Omental fat pad (tissue), 4 donors: ENCODE data around the gene ABHD12. TPM values are rescaled to one million over a fixed set of nuclear protein-coding genes. Genes with fewer than 3 reads are reported as not detected.

Experiments
- ATAC-seq: fragments of 150-250 bp; one replicate; pipeline ENCODE4 v1.9.1; 2016; ENCODE audit warnings: mild to moderate bottlenecking, moderate library complexity; ENCODE audit not compliant: low FRiP score
- DNase-seq: peaks from one replicate; pipeline ENCODE4 v3.0.0-alpha.2; 2019; ENCODE audit warnings: low spot score
- total RNA-seq, 4 donors: library from RNA; depleted of rRNA; stranded (reverse); fragments of >200 nt; gene quantifications; one replicate each; pipeline ENCODE4 v1.1.0, GENCODE V29; 2016
- TF ChIP-seq, protein P1 (sequence below), 3 donors: fragments of 450-650 bp; IDR thresholded peaks; one replicate each; pipeline ENCODE4 v1.5.1; 2016 to 2017; ENCODE audit warnings: antibody characterized with exemption in 3 of 3, mild to moderate bottlenecking in 3 of 3, moderate library complexity in 2 of 3

ABHD12 gene
- total RNA-seq, 4 donors from 2014 or later, result 30.3 to 46.3 (median 38.4) TPM

DNA sequence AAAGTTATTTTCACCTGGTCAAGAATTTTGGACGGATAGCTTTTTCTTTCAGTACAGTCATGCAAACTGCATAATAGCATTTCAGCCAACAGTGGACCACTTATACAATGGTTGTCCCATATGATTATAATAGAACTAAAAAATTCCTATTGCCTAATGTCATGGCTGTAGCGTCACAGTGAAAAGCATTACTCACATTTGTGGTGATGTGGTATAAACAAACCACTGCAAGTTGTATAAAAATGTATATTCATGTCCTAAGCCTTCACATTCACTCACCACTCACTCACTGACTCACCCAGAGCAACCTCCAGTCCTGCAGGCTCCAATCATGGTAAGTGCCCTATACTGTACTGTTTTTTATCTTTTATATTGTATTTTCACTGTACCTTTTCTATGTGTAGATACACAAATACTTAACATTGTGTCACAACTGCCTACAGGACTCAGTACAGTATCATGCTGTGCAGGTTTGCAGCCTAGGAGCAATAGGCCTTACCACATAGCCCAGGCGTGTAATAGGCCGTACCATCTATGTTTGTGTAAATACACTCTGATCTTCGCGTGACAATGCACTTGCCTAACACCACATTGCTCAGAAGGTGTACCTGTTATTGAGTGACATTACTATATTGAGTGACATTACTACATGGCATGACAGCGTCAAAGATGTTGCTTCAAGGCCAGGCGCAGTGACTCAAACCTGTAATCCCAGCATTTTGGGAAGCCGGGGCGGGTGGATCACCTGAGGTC is 17.9 kb downstream of the ABHD12 start:
- TF ChIP-seq, protein P1, sequence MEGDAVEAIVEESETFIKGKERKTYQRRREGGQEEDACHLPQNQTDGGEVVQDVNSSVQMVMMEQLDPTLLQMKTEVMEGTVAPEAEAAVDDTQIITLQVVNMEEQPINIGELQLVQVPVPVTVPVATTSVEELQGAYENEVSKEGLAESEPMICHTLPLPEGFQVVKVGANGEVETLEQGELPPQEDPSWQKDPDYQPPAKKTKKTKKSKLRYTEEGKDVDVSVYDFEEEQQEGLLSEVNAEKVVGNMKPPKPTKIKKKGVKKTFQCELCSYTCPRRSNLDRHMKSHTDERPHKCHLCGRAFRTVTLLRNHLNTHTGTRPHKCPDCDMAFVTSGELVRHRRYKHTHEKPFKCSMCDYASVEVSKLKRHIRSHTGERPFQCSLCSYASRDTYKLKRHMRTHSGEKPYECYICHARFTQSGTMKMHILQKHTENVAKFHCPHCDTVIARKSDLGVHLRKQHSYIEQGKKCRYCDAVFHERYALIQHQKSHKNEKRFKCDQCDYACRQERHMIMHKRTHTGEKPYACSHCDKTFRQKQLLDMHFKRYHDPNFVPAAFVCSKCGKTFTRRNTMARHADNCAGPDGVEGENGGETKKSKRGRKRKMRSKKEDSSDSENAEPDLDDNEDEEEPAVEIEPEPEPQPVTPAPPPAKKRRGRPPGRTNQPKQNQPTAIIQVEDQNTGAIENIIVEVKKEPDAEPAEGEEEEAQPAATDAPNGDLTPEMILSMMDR (IDR thresholded peaks at IDR 0.05), result no peak
- DNase-seq, result no peak
- no peak for ATAC-seq

DNA sequence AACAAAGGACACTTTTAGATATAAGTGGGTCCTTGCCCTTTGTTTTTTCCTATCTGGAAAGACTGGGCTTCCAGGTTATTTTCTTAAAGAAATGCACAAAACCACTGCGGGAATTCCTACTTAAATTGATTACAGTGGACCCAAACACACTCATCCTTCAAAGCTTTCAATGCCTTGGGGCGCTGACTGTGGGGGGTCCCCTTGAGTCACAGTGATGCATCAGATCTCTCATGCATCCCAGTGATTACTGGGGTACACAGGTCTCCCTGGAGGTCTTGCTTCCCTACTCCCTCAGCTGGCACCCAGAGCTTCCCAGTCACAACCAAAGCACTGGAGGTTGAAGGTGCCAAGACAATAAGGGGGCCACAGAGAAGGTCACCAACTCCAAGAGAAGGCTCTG is 20.7 kb downstream of the ABHD12 start:
- TF ChIP-seq, protein P1 (IDR thresholded peaks at IDR 0.05), result no peak
- DNase-seq (no peak), ATAC-seq (no peak)

- no peak for DNase-seq
- no peak for ATAC-seq
- TF ChIP-seq, protein P1 (IDR thresholded peaks at IDR 0.05), result no peak
Observed at GRCh38 chr20:25369529-25369928, 21.1 kb downstream of the ABHD12 start.

DNA sequence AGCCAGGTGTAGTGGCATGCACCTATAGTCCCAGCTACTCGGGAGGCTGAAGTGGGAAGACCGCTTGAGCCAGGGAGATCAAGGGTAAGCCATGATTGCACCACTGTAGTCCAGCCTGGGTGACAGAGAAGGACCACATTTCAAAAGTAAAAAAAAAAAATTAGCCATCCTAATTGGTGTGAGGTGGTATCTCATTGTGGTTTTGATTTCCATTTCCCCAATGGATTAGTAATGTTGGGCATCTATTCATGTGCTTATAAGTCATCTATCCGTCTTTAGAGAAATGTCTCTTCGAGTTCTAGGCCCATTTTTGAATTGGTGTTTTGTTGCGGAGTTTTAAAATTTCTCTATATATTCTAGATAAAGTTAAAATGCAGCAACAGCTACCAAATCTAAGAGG is 21.7 kb downstream of the ABHD12 start:
- no peak for DNase-seq
- TF ChIP-seq, protein P1 (IDR thresholded peaks at IDR 0.05), result no peak
- no peak for ATAC-seq

DNA sequence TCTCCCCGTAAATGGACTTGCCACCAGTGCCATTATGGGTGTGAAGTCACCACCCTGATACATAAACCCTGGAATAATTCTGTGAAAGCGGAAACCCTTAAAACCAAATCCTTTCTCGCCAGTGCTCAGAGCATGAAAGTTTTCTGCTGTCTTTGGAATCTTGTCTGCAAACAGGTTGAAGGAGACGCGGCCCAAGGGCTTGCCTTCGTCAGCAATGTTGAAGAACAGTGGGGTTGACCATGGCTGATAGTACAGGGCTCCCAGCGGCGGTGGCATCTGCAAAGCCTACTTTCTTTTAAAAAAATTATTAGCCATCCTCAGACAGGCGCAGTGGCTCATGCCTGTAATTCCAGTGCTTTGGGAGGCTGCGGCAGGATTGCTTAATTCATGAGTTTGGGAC is 22.1 kb downstream of the ABHD12 start:
- DNase-seq, result no peak
- TF ChIP-seq, protein P1 (IDR thresholded peaks at IDR 0.05), result no peak
- ATAC-seq, result no peak

GRCh38 chr20:25364879-25365699 is 25.5 kb downstream of the ABHD12 start:
- TF ChIP-seq, protein P1 (IDR thresholded peaks at IDR 0.05), result no peak
- ATAC-seq (no peak), DNase-seq (no peak)
